ENCODE data around the gene PGAP6.
A peak's percentile ranks its signal among the peaks of the same experiment; 100 is the strongest.
"Not testable (repeated sequence)": the region's sequence is repeated elsewhere in the genome, so short reads cannot be mapped to it uniquely, and the experiment has no call there.

PGAP6 gene

DNA sequence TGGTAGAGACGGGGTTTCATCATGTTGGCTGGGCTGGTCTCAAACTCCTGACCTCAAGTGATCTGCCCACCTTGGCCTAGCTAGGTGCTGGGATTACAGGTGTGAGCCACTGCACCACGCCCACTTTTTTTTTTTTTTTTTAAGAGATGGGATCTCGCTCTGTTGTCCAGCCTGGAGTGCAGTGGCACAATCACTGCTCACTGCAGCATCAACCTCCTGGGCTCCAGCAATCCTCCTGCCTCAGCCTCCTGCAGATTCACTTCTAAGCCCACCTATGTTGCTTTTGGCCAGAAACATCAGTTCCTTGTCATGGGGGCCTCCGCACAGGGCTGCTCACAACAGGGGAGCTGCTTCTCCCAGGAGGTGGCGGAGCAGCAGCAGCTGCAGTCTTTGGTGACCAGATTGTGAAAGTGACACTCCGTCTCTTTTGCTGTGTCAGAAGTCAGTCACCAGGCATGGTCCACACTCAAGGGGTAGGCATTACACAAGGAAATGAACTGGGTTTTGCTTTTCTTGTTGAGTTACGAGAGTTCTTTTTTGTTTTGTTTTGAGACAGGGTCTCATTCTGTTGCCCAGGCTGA lies 10.8 kb upstream of the PGAP6 start:
- FAIRE-seq (no peak), DNase-seq (ENCODE audit: insufficient read length, low spot score) (no peak)
- TF ChIP-seq POLR2A (IDR thresholded peaks at IDR 0.05; ENCODE audit: low read depth, low read length) (no peak), SPI1 (IDR thresholded peaks at IDR 0.05; ENCODE audit: low read depth, low read length) (no peak), PAX5 (IDR thresholded peaks at IDR 0.05; ENCODE audit: insufficient read depth, low read length, severe bottlenecking) (no peak), POLR2AphosphoS5 (IDR thresholded peaks at IDR 0.05; ENCODE audit: low read depth, low read length) (no peak), TAF1 (IDR thresholded peaks at IDR 0.05; ENCODE audit: low read depth, low read length) (no peak), POU2F2 (IDR thresholded peaks at IDR 0.05; ENCODE audit: low read depth, low read length) (no peak)

DNA sequence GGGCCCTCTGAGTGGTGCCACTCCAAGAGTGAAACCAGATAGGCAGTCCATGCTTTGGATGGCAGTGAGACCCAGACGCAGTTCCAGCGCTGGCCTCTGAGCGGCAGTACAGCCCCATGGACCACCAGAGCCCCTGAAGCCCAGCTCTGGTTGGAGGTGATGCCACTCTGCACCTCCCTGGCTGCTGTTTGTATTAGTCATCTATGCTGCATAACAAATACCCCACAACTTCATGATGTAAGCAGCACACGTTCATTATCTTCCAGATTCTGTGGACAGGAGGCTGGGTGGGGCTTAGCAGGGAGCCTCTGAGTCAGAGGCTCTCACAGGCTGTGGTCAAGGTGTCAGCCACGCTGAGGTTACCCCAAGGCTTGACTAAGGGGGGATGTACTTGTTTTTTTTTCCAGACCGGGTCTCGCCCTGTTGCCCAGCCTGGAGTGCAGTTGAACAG lies 10.1 kb upstream of the PGAP6 start:
- FAIRE-seq (peak; percentile 50), DNase-seq (ENCODE audit: insufficient read length, low spot score) (peak; percentile 73)
- TF ChIP-seq POU2F2 (IDR thresholded peaks at IDR 0.05; ENCODE audit: low read depth, low read length) (no peak), POLR2AphosphoS5 (IDR thresholded peaks at IDR 0.05; ENCODE audit: low read depth, low read length) (no peak), PAX5 (IDR thresholded peaks at IDR 0.05; ENCODE audit: insufficient read depth, low read length, severe bottlenecking) (no peak), SPI1 (IDR thresholded peaks at IDR 0.05; ENCODE audit: low read depth, low read length) (no peak), TAF1 (IDR thresholded peaks at IDR 0.05; ENCODE audit: low read depth, low read length) (no peak), POLR2A (IDR thresholded peaks at IDR 0.05; ENCODE audit: low read depth, low read length) (no peak)

- FAIRE-seq = no peak
- TF ChIP-seq SPI1 (IDR thresholded peaks at IDR 0.05; ENCODE audit: low read depth, low read length) (no peak), PAX5 (IDR thresholded peaks at IDR 0.05; ENCODE audit: insufficient read depth, low read length, severe bottlenecking) (no peak), TAF1 (IDR thresholded peaks at IDR 0.05; ENCODE audit: low read depth, low read length) (no peak), POLR2AphosphoS5 (IDR thresholded peaks at IDR 0.05; ENCODE audit: low read depth, low read length) (no peak), POLR2A (IDR thresholded peaks at IDR 0.05; ENCODE audit: low read depth, low read length) (no peak), POU2F2 (IDR thresholded peaks at IDR 0.05; ENCODE audit: low read depth, low read length) (no peak)
- no peak for DNase-seq (ENCODE audit: insufficient read length, low spot score)
These were observed 7.6 kb upstream of the PGAP6 start for GRCh38 chr16:389352-389751.

GRCh38 chr16:387761-388666 lies 6.2 kb upstream of the PGAP6 start:
- not testable (repeated sequence) for FAIRE-seq; DNase-seq (ENCODE audit: insufficient read length, low spot score)

- no peak for TF ChIP-seq POLR2A (IDR thresholded peaks at IDR 0.05; ENCODE audit: low read depth, low read length)
- no peak for TF ChIP-seq PAX5 (IDR thresholded peaks at IDR 0.05; ENCODE audit: insufficient read depth, low read length, severe bottlenecking)
- no peak for TF ChIP-seq TAF1 (IDR thresholded peaks at IDR 0.05; ENCODE audit: low read depth, low read length)
- no peak for TF ChIP-seq POLR2AphosphoS5 (IDR thresholded peaks at IDR 0.05; ENCODE audit: low read depth, low read length)
- TF ChIP-seq SPI1 (IDR thresholded peaks at IDR 0.05; ENCODE audit: low read depth, low read length) = no peak
- no peak for TF ChIP-seq POU2F2 (IDR thresholded peaks at IDR 0.05; ENCODE audit: low read depth, low read length)
- no peak for FAIRE-seq
These were observed 4.9 kb upstream of the PGAP6 start for GRCh38 chr16:386641-387156.

DNA sequence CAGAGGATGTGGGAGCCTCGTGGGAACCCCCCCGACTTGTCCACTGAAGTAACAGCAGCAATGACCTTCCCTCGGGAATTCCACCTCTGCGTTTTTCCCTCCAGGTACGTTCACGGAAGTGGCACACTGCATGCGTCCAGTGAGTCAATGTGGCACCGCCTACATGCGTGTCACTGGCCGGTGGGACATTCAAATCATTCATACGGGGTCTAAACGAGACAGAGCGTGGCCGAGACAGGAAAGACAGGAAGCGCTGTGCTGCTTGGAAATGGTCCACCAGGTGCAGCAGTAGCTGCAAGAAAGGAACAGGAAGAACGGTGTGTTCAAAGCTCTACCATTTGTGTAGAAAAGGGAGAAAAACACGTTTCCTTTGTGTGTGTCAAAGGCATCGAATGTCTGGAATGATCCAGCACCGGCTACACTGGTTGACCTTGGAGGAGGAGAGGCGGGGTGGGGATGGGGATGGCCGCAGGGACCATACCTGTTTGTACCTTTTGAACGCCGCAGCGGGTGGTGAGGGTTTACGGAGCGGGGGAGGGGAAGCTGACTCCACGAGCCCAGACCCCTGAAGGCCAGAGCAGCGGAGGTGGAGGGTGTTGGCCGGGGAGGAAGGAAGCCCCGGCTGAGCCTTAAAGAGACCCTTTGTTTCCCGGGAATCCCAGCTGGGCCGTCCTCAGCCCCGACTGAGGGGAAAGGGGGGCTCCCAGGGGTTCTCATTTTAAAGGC lies 1.7 kb upstream of the PGAP6 start:
- peak; percentile 95 for FAIRE-seq
- DNase-seq (ENCODE audit: insufficient read length, low spot score) = no peak
- TF ChIP-seq POLR2AphosphoS5 (IDR thresholded peaks at IDR 0.05; ENCODE audit: low read depth, low read length) (0 out of 2 replicates have a peak, but pooled peaks have one; percentile 19), TAF1 (IDR thresholded peaks at IDR 0.05; ENCODE audit: low read depth, low read length) (no peak)

More at GRCh38 chr16:386641-387156, 4.9 kb upstream of the PGAP6 start:
- DNase-seq (ENCODE audit: insufficient read length, low spot score) = no peak

- peak; percentile 66 for FAIRE-seq
- TF ChIP-seq SPI1 (IDR thresholded peaks at IDR 0.05; ENCODE audit: low read depth, low read length) (no peak), POLR2A (IDR thresholded peaks at IDR 0.05; ENCODE audit: low read depth, low read length) (no peak), TAF1 (IDR thresholded peaks at IDR 0.05; ENCODE audit: low read depth, low read length) (no peak), PAX5 (IDR thresholded peaks at IDR 0.05; ENCODE audit: insufficient read depth, low read length, severe bottlenecking) (no peak), POLR2AphosphoS5 (IDR thresholded peaks at IDR 0.05; ENCODE audit: low read depth, low read length) (no peak), POU2F2 (IDR thresholded peaks at IDR 0.05; ENCODE audit: low read depth, low read length) (no peak)
- DNase-seq (ENCODE audit: insufficient read length, low spot score) = peak; percentile 69
These were observed 578 bp downstream of the PGAP6 start for GRCh38 chr16:381012-381788.

GRCh38 chr16:380762-381011 lies 1.1 kb downstream of the PGAP6 start:
- FAIRE-seq (no peak), DNase-seq (ENCODE audit: insufficient read length, low spot score) (no peak)
- TF ChIP-seq POLR2A (IDR thresholded peaks at IDR 0.05; ENCODE audit: low read depth, low read length) (no peak), SPI1 (IDR thresholded peaks at IDR 0.05; ENCODE audit: low read depth, low read length) (no peak), PAX5 (IDR thresholded peaks at IDR 0.05; ENCODE audit: insufficient read depth, low read length, severe bottlenecking) (no peak), TAF1 (IDR thresholded peaks at IDR 0.05; ENCODE audit: low read depth, low read length) (no peak), POU2F2 (IDR thresholded peaks at IDR 0.05; ENCODE audit: low read depth, low read length) (no peak), POLR2AphosphoS5 (IDR thresholded peaks at IDR 0.05; ENCODE audit: low read depth, low read length) (no peak)

All from GM12891 (cell line).